GM23338 (cell line): ENCODE data around the gene USP3. TPM values are rescaled to one million over a fixed set of nuclear protein-coding genes. Genes with fewer than 3 reads are reported as not detected.

Source experiments
- ATAC-seq: fragments of 200-7000 bp; cut with Tn5 transposase; 3 replicates; pipeline ENCODE4 v1.9.1; 2020
- DNase-seq: peaks from one replicate; pipeline ENCODE4 v3.0.0-alpha.2; 2015; ENCODE audit warnings: low spot score
- H2AFZ ChIP-seq: fragments of 200-600 bp; sonication (generic); 2 replicates; pipeline ENCODE4 v1.8.0; 2016; ENCODE audit warnings: antibody characterized with exemption, mild to moderate bottlenecking, moderate library complexity
- H3F3A ChIP-seq: fragments of 200-600 bp; sonication (generic); replicated peaks from 2 replicates; pipeline ENCODE4 v1.8.0; 2017; ENCODE audit warnings: antibody characterized with exemption, mixed run types, low read depth
- H3K27ac ChIP-seq: fragments of 200-600 bp; sonication (generic); 2 replicates; pipeline ENCODE4 v1.6.1; 2016; ENCODE audit warnings: low read depth
- H3K27me3 ChIP-seq: fragments of 200-600 bp; sonication (generic); 2 replicates; pipeline ENCODE4 v1.8.0; 2016; ENCODE audit warnings: mild to moderate bottlenecking, mixed run types, moderate library complexity; ENCODE audit not compliant: insufficient read depth
- H3K36me3 ChIP-seq: fragments of 200-600 bp; sonication (generic); 2 replicates; pipeline ENCODE4 v1.8.0; 2016; ENCODE audit warnings: mild to moderate bottlenecking; ENCODE audit not compliant: insufficient read depth
- H3K4me1 ChIP-seq: fragments of 200-600 bp; sonication (generic); 2 replicates; pipeline ENCODE4 v1.8.0; 2016; ENCODE audit warnings: mild to moderate bottlenecking, moderate library complexity; ENCODE audit not compliant: insufficient read depth
- H3K4me2 ChIP-seq: fragments of 200-600 bp; sonication (generic); 2 replicates; pipeline ENCODE4 v1.7.1; 2017; ENCODE audit warnings: mixed run types
- H3K4me3 ChIP-seq: fragments of 200-600 bp; sonication (generic); 2 replicates; pipeline ENCODE4 v1.6.1; 2016; ENCODE audit warnings: mixed run types
- H3K79me2 ChIP-seq: fragments of 200-600 bp; sonication (generic); replicated peaks from 2 replicates; pipeline ENCODE4 v1.8.0; 2017; ENCODE audit warnings: mild to moderate bottlenecking; ENCODE audit not compliant: insufficient read depth
- H3K9me2 ChIP-seq: fragments of 200-600 bp; sonication (generic); 2 replicates; pipeline ENCODE4 v1.8.0; 2017; ENCODE audit not compliant: insufficient read depth
- H4K20me1 ChIP-seq: fragments of 200-600 bp; sonication (generic); replicated peaks from 2 replicates; pipeline ENCODE4 v1.8.0; 2017; ENCODE audit warnings: mild to moderate bottlenecking; ENCODE audit not compliant: insufficient read depth
- H3K27ac Mint-ChIP-seq: 2 replicates; pipeline ENCODE4 v1.8.0; 2020; ENCODE audit warnings: inconsistent platforms, mild to moderate bottlenecking, moderate library complexity, mixed read lengths
- H3K27me3 Mint-ChIP-seq: 3 replicates; pipeline ENCODE4 v1.8.0; 2022; ENCODE audit warnings: low read depth, mild to moderate bottlenecking, moderate library complexity, mixed read lengths, inconsistent platforms; ENCODE audit not compliant: insufficient read depth, poor library complexity
- H3K36me3 Mint-ChIP-seq: 3 replicates; pipeline ENCODE4 v1.8.0; 2021; ENCODE audit warnings: low read depth, mild to moderate bottlenecking, inconsistent platforms, moderate library complexity, mixed read lengths
- H3K4me1 Mint-ChIP-seq: 3 replicates; pipeline ENCODE4 v1.8.0; 2020; ENCODE audit warnings: mild to moderate bottlenecking, inconsistent platforms, mixed read lengths
- H3K4me3 Mint-ChIP-seq: 3 replicates; pipeline ENCODE4 v1.8.0; 2021; ENCODE audit warnings: moderate library complexity, mild to moderate bottlenecking, inconsistent platforms, mixed read lengths
- H3K9me3 Mint-ChIP-seq: 3 replicates; pipeline ENCODE4 v1.8.0; 2020; ENCODE audit warnings: moderate library complexity, mild to moderate bottlenecking, inconsistent platforms, mixed read lengths
- CREB1 ChIP-seq: fragments of 250-450 bp; sonication (Bioruptor Pico); IDR thresholded peaks from 2 replicates; pipeline ENCODE4 v1.5.0; 2020; ENCODE audit warnings: low read depth, mild to moderate bottlenecking, moderate library complexity
- CTCF ChIP-seq, 2 experiments: fragments of 200-600 bp in 1 of 2; sonication (generic) in 1 of 2; conservative IDR thresholded peaks; 2 replicates each; pipeline versions ENCODE4 v1.5.1 to v1.6.1; 2016 to 2017; ENCODE audit warnings: antibody characterized with exemption in 2 of 2, low read depth in 2 of 2, mild to moderate bottlenecking in 2 of 2, moderate library complexity in 1 of 2
- EZH2 ChIP-seq: fragments of 200-600 bp; sonication (generic); IDR thresholded peaks from one replicate; pipeline ENCODE4 v1.8.0; 2017; ENCODE audit warnings: antibody characterized with exemption, mild to moderate bottlenecking, low read depth; ENCODE audit not compliant: unreplicated experiment
- NANOG ChIP-seq: IDR thresholded peaks from 2 replicates; pipeline ENCODE4 v1.6.1; 2016; ENCODE audit warnings: antibody characterized with exemption, borderline replicate concordance
- ZNF331 ChIP-seq: fragments of 250-450 bp; sonication (Bioruptor Pico); IDR thresholded peaks from 2 replicates; pipeline ENCODE4 v1.5.0; 2020; ENCODE audit warnings: low read depth, mild to moderate bottlenecking, moderate library complexity
- polyA plus RNA-seq: library from polyadenylated mRNA; unstranded; fragments of >200 nt; fragmentation: Nextera tagmentation; extraction: Ambion mirVana; gene quantifications from 2 replicates; pipeline ENCODE4 v1.2.1, GENCODE V29; 2016
- total RNA-seq: library from RNA; depleted of rRNA; stranded (reverse); fragments of >200 nt; shearing (Covaris generic); gene quantifications from 2 replicates; pipeline ENCODE4 v1.2.3, GENCODE V29; 2014
- TF ChIP-seq, protein P1 (sequence below): IDR thresholded peaks from one replicate; pipeline ENCODE4 v1.6.1; 2018; ENCODE audit warnings: antibody characterized with exemption; ENCODE audit not compliant: unreplicated experiment

USP3 gene
- total and polyA plus RNA-seq, 2 experiments from 2014 or later: 9.7 to 9.9 TPM

GRCh38 chr15:63599401-63600000 is 95.1 kb downstream of the USP3 start:
- H3K9me3 Mint-ChIP-seq: no peaks in the 10 kb centered on the region
- H3K79me2 ChIP-seq: no peaks in the 10 kb centered on the region
- DNase-seq: peak; percentile 73
- TF ChIP-seq, protein P1, sequence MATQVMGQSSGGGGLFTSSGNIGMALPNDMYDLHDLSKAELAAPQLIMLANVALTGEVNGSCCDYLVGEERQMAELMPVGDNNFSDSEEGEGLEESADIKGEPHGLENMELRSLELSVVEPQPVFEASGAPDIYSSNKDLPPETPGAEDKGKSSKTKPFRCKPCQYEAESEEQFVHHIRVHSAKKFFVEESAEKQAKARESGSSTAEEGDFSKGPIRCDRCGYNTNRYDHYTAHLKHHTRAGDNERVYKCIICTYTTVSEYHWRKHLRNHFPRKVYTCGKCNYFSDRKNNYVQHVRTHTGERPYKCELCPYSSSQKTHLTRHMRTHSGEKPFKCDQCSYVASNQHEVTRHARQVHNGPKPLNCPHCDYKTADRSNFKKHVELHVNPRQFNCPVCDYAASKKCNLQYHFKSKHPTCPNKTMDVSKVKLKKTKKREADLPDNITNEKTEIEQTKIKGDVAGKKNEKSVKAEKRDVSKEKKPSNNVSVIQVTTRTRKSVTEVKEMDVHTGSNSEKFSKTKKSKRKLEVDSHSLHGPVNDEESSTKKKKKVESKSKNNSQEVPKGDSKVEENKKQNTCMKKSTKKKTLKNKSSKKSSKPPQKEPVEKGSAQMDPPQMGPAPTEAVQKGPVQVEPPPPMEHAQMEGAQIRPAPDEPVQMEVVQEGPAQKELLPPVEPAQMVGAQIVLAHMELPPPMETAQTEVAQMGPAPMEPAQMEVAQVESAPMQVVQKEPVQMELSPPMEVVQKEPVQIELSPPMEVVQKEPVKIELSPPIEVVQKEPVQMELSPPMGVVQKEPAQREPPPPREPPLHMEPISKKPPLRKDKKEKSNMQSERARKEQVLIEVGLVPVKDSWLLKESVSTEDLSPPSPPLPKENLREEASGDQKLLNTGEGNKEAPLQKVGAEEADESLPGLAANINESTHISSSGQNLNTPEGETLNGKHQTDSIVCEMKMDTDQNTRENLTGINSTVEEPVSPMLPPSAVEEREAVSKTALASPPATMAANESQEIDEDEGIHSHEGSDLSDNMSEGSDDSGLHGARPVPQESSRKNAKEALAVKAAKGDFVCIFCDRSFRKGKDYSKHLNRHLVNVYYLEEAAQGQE: no peak
- TF ChIP-seq CTCF (conservative IDR thresholded peaks at IDR 0.05; ENCODE audit: low read depth in 2 of 2): peak; percentile 56 to 88
- peak; percentile 45 for ATAC-seq
- H2AFZ ChIP-seq: peak overlapping the region; percentile 97
- peaks cover 9% of the 10 kb centered on the region; the same call in 1 of the 2 replicates for H3F3A ChIP-seq
- peaks cover 21% of the 10 kb centered on the region for H3K4me1 ChIP-seq
- no peaks in the 10 kb centered on the region for H4K20me1 ChIP-seq
- H3K36me3 ChIP-seq: no peaks in the 10 kb centered on the region
- H3K36me3 Mint-ChIP-seq: no peaks in the 10 kb centered on the region
- H3K27ac Mint-ChIP-seq: no peak overlapping the region
- H3K4me3 ChIP-seq: peak overlapping the region; percentile 77; the same call in 1 of the 2 replicates
- H3K27me3 Mint-ChIP-seq: peaks cover 38% of the 10 kb centered on the region
- no peaks in the 10 kb centered on the region for H3K9me2 ChIP-seq
- peak overlapping the region; percentile 96 for H3K4me2 ChIP-seq
- H3K27ac ChIP-seq: no peak overlapping the region
- H3K4me1 Mint-ChIP-seq: peaks cover 42% of the 10 kb centered on the region
- peaks cover 46% of the 10 kb centered on the region for H3K27me3 ChIP-seq
- peak overlapping the region; percentile 68 for H3K4me3 Mint-ChIP-seq

DNA sequence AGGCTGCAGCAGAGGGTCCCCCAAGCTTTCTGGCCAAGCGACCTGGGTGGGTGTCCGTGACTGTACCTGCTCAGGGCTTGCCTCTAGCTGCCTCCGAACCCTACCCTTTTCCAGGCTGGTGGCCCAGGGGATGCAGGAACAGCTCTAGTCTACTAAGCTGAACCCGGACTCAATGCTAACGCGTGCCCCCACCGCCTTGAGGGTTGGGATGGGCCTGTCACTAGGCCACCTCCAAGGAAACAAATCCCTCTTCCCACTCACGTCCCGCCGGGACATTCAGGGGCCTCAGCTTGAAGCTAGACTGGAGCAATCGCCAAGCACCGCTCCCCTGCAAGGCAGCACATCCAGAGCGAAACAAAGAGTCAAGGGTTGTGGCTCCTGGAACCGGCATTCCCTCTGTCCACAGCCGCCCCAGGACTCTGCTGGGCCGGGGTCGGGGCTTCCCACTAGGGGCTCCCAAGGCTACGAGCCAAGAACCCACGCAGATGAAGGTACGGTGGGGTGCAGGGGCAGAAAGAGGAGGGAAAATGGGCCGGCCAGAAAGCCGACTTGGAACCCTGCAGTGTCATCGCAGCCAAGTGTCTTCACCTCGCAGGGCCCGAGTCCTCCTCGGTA is 95.7 kb downstream of the USP3 start:
- H4K20me1 ChIP-seq: no peaks in the 10 kb centered on the region
- peak overlapping the region; percentile 77 for H3K4me3 ChIP-seq
- ATAC-seq (peak; percentile 46), DNase-seq (peak; percentile 49)
- no peaks in the 10 kb centered on the region for H3K36me3 Mint-ChIP-seq
- no peaks in the 10 kb centered on the region for H3K79me2 ChIP-seq
- H3K27ac Mint-ChIP-seq: no peak overlapping the region
- H3F3A ChIP-seq: peaks cover 9% of the 10 kb centered on the region; the same call in 1 of the 2 replicates
- H3K4me2 ChIP-seq: peak overlapping the region; percentile 96
- no peaks in the 10 kb centered on the region for H3K9me2 ChIP-seq
- peaks cover 15% of the 10 kb centered on the region for H3K4me1 ChIP-seq
- H3K4me1 Mint-ChIP-seq: peaks cover 36% of the 10 kb centered on the region
- peaks cover 46% of the 10 kb centered on the region for H3K27me3 ChIP-seq
- peak; percentile 2 for TF ChIP-seq EZH2
- no peak for TF ChIP-seq NANOG
- TF ChIP-seq CREB1: no peak
- no peak for TF ChIP-seq ZNF331
- peaks cover 40% of the 10 kb centered on the region for H3K27me3 Mint-ChIP-seq
- no peaks in the 10 kb centered on the region for H3K36me3 ChIP-seq
- no peaks in the 10 kb centered on the region for H3K9me3 Mint-ChIP-seq
- peak overlapping the region; percentile 97 for H2AFZ ChIP-seq
- H3K27ac ChIP-seq: no peak overlapping the region
- H3K4me3 Mint-ChIP-seq: peak overlapping the region; percentile 68
